ENCODE measurements around the gene RPA1. TPM values are rescaled to one million over a fixed set of nuclear protein-coding genes. Genes with fewer than 3 reads are reported as not detected.
A peak's percentile ranks its signal among the peaks of the same experiment; 100 is the strongest.
"Not testable (repeated sequence)": the region's sequence is repeated elsewhere in the genome, so short reads cannot be mapped to it uniquely, and the experiment has no call there.

RPA1 gene
- total RNA-seq, 2 experiments from 2014 or later, result 314 to 325 TPM

DNA sequence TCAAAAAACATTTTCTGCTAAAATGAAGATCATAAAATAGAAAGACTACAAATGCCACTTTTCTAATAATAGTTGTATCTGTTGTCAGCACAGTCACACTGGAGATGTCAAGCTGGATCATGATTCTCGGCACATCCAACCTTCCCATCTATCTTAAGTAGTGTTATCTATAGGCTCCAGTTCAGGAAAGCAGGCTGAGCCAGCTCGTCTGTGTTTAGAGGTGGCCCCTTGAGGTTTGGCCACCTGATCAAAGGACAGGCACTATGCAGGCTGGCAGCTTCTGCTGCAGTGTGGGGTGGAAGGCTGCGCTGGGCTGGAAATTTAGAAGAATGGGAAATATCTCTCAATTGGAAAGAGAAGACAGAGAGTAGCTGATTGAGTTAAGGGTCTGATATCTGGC lies 32.5 kb upstream of the RPA1 start:
- peaks cover 42% of the 10 kb centered on the region for H3K36me3 Mint-ChIP-seq (ENCODE audit: low read depth)
- H3K9me3 Mint-ChIP-seq (ENCODE audit: insufficient read depth), result no peaks in the 10 kb centered on the region
- POLR2A ChIA-PET, result no interaction called here
- CTCF ChIA-PET, result interaction anchor here (1.2 to 4.0 kb wide), 3 partner anchors 68 to 85 kb away, joined by 3 to 20 read pairs (median 4); no protein-coding TSS in a partner anchor
- H3K27ac Mint-ChIP-seq, result no peak overlapping the region
- ATAC-seq (no peak), DNase-seq (no peak)
- peaks cover 3% of the 10 kb centered on the region for H3K4me1 Mint-ChIP-seq (ENCODE audit: low read depth)
- no peak overlapping the region for H3K4me3 Mint-ChIP-seq
- no peaks in the 10 kb centered on the region for H3K27me3 Mint-ChIP-seq (ENCODE audit: low read depth)

DNA sequence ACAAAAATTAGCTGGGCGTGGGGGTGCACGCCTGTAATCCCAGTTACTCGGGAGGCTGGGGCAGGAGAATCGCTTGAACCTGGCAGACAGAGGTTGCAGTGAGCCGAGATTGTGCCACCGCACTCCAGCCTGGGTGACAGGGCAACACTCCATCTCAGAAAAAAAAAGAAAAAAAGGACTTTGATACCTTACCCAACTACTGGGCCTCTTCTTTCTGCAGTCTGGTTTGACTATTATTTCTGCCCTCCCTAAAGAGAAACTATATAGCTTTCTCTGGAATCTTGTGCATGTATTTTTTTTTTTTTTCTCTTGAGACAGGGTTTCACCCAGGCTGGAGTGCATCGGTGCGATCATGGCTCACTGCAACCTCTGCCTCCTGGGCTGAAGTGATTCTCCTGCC lies 32.0 kb upstream of the RPA1 start:
- DNase-seq, POLR2A ChIA-PET, H3K27ac Mint-ChIP-seq: not testable (repeated sequence)

DNA sequence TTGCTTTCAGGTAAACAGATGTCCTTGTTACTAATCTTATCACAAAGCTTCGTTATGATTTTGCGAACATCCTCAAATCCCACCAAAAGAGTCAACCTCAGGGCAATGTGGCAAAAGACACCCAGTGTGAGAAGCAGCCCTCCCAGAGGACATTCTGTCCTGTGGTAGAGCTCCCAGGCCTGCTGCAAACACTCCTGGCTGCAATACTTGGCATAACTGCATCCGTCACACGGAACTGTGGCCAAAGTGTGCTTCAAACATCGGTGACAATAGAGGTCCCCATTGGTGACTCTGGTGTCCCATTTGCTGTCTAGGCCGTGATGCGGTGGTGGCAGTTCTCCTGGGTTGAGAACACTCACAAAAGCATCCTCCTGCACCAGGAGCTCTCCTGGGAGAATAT lies 29.6 kb upstream of the RPA1 start:
- no peak overlapping the region for H3K4me3 Mint-ChIP-seq
- no peaks in the 10 kb centered on the region for H3K27me3 Mint-ChIP-seq (ENCODE audit: low read depth)
- H3K9me3 Mint-ChIP-seq (ENCODE audit: insufficient read depth), result no peaks in the 10 kb centered on the region
- DNase-seq (no peak), ATAC-seq (no peak)
- CTCF ChIA-PET, result interaction anchor here (2.0 kb wide), 1 partner anchor 79 kb away, joined by 4 read pairs; no protein-coding TSS in a partner anchor
- POLR2A ChIA-PET, result no interaction called here
- H3K4me1 Mint-ChIP-seq (ENCODE audit: low read depth), result peaks cover 3% of the 10 kb centered on the region
- H3K36me3 Mint-ChIP-seq (ENCODE audit: low read depth), result peaks cover 42% of the 10 kb centered on the region
- no peak overlapping the region for H3K27ac Mint-ChIP-seq

More for the DNA sequence above, 32.0 kb upstream of the RPA1 start:
- H3K27me3 Mint-ChIP-seq (ENCODE audit: low read depth); ATAC-seq; H3K4me3 Mint-ChIP-seq; H3K4me1 Mint-ChIP-seq (ENCODE audit: low read depth); H3K9me3 Mint-ChIP-seq (ENCODE audit: insufficient read depth): not testable (repeated sequence)
- H3K36me3 Mint-ChIP-seq (ENCODE audit: low read depth), result peaks cover 40% of the 10 kb centered on the region
- CTCF ChIA-PET, result interaction anchor here (1.4 to 4.0 kb wide), 2 partner anchors 67 to 77 kb away, joined by 4 to 20 read pairs; no protein-coding TSS in a partner anchor

DNA sequence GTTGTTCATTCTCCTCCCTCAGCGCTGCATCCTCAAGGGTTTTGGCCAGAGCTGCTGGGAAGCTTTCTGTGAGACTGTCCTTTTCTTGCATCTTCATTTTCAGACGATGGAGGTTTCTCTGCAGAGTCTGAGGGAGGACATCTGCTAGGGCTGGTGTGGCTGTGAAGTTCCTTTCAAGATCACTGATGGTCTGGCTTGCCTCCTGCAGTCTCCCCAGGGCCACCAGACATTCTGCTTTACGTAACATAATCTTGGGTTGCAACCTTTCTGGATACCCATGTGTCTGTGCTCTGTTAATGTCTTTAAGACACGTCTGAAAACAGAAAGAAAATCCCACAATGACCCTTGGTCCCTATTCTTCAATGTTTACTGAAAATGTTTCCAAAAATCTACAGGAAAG lies 29.1 kb upstream of the RPA1 start:
- Mint-ChIP-seq H3K27me3 (ENCODE audit: low read depth) (no peaks in the 10 kb centered on the region), H3K9me3 (ENCODE audit: insufficient read depth) (no peaks in the 10 kb centered on the region), H3K4me1 (ENCODE audit: low read depth) (peaks cover 3% of the 10 kb centered on the region), H3K36me3 (ENCODE audit: low read depth) (peaks cover 42% of the 10 kb centered on the region), H3K4me3 (no peak overlapping the region), H3K27ac (no peak overlapping the region)
- ChIA-PET CTCF (interaction anchor here (2.0 kb wide), 1 partner anchor 80 kb away, joined by 4 read pairs; no protein-coding TSS in a partner anchor), POLR2A (no interaction called here)
- DNase-seq (no peak), ATAC-seq (no peak)

DNA sequence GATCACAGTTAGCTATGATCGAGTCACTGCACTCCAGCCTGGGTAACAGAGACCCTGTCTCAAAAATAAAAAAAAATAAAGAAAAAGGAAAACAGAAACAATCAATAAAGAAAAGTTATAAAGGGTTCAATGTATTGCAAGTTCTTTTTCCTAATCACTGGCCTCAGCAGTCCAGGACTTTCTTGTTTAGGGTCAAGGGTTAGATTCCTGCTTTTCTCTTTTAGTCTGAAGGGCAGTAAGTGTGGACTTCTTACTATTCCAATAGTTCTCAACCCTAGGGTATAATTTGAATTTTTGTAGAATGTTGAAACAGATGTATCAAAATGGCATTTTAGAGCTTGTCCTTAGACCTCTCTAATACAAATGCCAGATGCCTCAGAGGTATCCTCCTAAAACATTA lies 27.4 kb upstream of the RPA1 start:
- Mint-ChIP-seq H3K27me3 (ENCODE audit: low read depth) (no peaks in the 10 kb centered on the region), H3K9me3 (ENCODE audit: insufficient read depth) (no peaks in the 10 kb centered on the region), H3K36me3 (ENCODE audit: low read depth) (peaks cover 40% of the 10 kb centered on the region), H3K27ac (no peak overlapping the region), H3K4me3 (no peak overlapping the region), H3K4me1 (ENCODE audit: low read depth) (peaks cover 1% of the 10 kb centered on the region)
- ATAC-seq (no peak), DNase-seq (no peak)
- CTCF ChIA-PET, result interaction anchor here (0.9 kb wide), 1 partner anchor 81 kb away, joined by 3 read pairs; no protein-coding TSS in a partner anchor
- POLR2A ChIA-PET, result no interaction called here

DNA sequence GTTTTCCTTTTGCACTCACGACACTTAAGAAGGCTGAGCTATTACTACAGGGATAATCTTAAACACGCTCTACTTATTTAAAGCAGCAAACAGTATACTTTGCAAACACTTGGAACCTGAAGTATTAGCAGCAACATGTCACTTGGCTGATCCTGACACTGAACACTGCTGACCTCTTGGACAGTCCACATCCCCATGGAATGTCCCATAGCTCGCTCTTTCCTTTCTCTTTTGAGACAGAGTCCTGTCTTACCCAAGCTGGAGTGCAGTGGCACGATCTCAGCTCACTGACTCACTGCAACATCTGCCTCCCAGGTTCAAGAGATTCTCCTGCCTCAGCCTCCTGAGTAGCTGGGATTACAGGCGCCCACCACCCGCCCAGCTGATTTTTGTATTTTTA lies 26.5 kb upstream of the RPA1 start:
- ATAC-seq, result no peak
- Mint-ChIP-seq H3K9me3 (ENCODE audit: insufficient read depth) (no peaks in the 10 kb centered on the region), H3K36me3 (ENCODE audit: low read depth) (peaks cover 44% of the 10 kb centered on the region), H3K27me3 (ENCODE audit: low read depth) (no peaks in the 10 kb centered on the region), H3K27ac (no peak overlapping the region), H3K4me1 (ENCODE audit: low read depth) (no peaks in the 10 kb centered on the region), H3K4me3 (no peak overlapping the region)
- ChIA-PET CTCF (interaction anchor here (0.7 to 0.9 kb wide), 2 partner anchors 19 to 82 kb away, joined by 3 read pairs; no protein-coding TSS in a partner anchor), POLR2A (interaction anchor here (0.7 kb wide), 1 partner anchor 10 kb away, joined by 3 read pairs; no protein-coding TSS in a partner anchor)
- no peak for DNase-seq

DNA sequence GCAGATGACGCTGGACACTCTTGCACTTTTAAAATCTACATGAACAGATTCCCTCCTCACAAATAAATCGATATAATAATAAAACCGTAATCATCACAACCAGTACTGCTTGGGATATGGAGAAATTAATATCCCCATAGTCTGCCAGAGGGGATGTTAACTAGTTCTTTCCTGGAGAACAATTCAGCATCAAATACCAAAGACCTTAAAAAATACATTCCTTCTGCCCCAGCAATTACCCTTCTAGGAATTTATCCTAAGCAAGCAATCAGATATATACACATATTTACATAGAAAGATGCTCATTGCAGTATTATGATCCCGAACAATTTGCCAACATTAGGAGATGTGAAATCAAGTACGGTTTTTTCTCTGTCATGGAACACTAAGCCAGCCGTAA lies 21.9 kb upstream of the RPA1 start:
- ATAC-seq (no peak), DNase-seq (no peak)
- H3K36me3 Mint-ChIP-seq (ENCODE audit: low read depth), result peaks cover 40% of the 10 kb centered on the region
- ChIA-PET CTCF (no interaction called here), POLR2A (no interaction called here)
- H3K4me3 Mint-ChIP-seq, result no peak overlapping the region
- H3K27me3 Mint-ChIP-seq (ENCODE audit: low read depth), result no peaks in the 10 kb centered on the region
- no peaks in the 10 kb centered on the region for H3K9me3 Mint-ChIP-seq (ENCODE audit: insufficient read depth)
- H3K27ac Mint-ChIP-seq, result no peak overlapping the region
- H3K4me1 Mint-ChIP-seq (ENCODE audit: low read depth), result no peaks in the 10 kb centered on the region

DNA sequence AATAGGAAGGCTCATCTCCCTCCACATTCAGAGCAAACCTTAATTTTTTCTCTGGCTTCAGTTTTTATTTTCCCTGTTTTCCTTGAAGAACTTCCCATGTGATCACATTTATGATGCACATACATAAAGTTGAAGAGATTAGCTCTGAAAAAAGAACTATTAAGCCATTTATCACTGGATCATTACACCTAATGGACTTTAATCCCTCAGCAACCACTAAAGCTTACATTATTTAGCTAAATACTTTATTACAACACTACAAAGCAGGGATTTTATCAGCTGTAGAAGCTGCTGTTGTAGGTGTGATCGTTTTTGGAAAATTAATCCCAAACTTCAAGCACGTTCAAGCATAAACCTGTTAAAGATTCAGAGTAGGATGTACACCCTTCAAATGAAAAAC lies 21.2 kb upstream of the RPA1 start:
- Mint-ChIP-seq H3K36me3 (ENCODE audit: low read depth) (peaks cover 36% of the 10 kb centered on the region), H3K4me1 (ENCODE audit: low read depth) (no peaks in the 10 kb centered on the region), H3K27ac (no peak overlapping the region), H3K9me3 (ENCODE audit: insufficient read depth) (no peaks in the 10 kb centered on the region), H3K27me3 (ENCODE audit: low read depth) (no peaks in the 10 kb centered on the region), H3K4me3 (no peak overlapping the region)
- ChIA-PET POLR2A (interaction anchor here (0.6 kb wide), 1 partner anchor 197 kb away, joined by 3 read pairs; no protein-coding TSS in a partner anchor), CTCF (no interaction called here)
- ATAC-seq (no peak), DNase-seq (no peak)

DNA sequence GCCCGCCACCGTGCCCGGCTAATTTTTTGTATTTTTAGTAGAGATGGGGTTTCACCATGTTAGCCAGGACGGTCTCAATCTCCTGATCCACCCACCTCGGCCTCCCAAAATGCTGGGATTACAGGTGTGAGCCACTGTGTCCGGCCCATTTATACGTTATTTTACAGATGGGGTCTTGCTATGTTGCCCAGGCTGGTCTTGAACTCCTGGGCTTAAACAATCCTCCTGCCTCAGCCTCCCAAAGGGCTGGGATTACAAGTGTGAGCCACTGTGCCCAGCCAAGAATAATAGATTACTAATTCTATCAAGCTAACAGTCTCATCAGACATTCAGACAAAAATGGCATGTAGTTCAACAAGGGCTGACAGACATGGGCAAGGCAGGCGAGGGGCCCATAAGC lies 20.0 kb upstream of the RPA1 start:
- H3K27ac Mint-ChIP-seq; H3K4me1 Mint-ChIP-seq (ENCODE audit: low read depth); H3K4me3 Mint-ChIP-seq; DNase-seq; ATAC-seq; H3K27me3 Mint-ChIP-seq (ENCODE audit: low read depth); H3K9me3 Mint-ChIP-seq (ENCODE audit: insufficient read depth); POLR2A ChIA-PET: not testable (repeated sequence)
- peaks cover 31% of the 10 kb centered on the region for H3K36me3 Mint-ChIP-seq (ENCODE audit: low read depth)
- CTCF ChIA-PET, result interaction anchor here (1.0 kb wide), 1 partner anchor 141 kb away, joined by 3 read pairs; no protein-coding TSS in a partner anchor

DNA sequence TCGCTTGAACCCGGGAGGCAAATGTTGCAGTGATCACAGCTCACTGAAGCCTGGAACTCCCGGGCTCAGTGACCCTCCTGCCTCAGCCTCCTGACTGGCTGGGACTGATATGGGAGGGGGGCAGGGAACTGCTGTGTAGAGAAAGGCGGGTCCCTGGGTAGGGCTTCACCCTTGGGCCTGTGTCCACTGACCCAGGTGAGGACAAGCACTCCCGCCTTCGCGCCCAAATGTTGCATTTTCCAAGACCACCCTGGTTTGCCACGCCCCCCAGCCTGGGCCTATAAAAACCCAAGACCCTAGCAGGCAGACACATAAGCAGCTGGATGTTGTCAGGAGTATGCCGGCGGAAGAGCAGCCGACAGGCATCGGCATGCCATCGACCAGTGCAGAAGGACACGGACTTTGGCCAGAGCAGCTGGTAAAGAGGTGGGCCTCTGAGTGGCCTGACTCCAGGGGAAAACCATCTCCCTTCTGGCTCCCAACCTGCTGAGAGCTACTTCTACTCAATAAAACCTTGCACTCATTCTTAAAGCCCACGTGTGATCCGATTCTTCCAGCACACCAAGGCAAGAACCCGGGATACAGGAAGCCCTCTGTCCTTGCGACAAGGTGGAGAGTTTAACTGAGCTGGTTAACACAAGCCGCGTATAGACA lies 19.2 kb upstream of the RPA1 start:
- Mint-ChIP-seq H3K27me3 (ENCODE audit: low read depth) (no peaks in the 10 kb centered on the region), H3K36me3 (ENCODE audit: low read depth) (peaks cover 31% of the 10 kb centered on the region), H3K4me3 (no peak overlapping the region), H3K4me1 (ENCODE audit: low read depth) (no peaks in the 10 kb centered on the region), H3K27ac (no peak overlapping the region), H3K9me3 (ENCODE audit: insufficient read depth) (no peaks in the 10 kb centered on the region)
- ChIA-PET CTCF (interaction anchor here (0.6 kb wide), 1 partner anchor 13 kb away, joined by 3 read pairs; no protein-coding TSS in a partner anchor), POLR2A (no interaction called here)
- no peak for DNase-seq
- no peak for ATAC-seq

DNA sequence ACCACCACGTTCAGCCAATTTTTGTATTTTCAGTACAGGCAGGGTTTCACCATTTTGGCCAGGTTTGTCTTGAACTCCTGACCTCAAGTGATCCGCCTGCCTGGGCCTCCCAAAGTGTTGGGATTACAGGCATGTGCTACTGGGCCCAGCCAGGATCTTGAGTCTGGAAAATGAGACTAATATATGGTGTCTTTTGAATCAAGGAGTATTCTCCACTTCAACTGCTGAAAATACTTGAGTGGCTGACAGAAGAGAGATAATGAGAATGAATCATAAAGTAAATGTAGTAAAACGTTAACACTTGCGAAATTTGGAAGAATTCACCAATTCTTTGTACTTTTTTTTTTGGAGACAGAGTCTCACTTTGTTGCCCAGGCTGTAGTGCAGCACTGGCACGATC lies 16.7 kb upstream of the RPA1 start:
- Mint-ChIP-seq H3K9me3 (ENCODE audit: insufficient read depth) (no peaks in the 10 kb centered on the region), H3K4me3 (no peak overlapping the region), H3K27ac (no peak overlapping the region), H3K27me3 (ENCODE audit: low read depth) (no peaks in the 10 kb centered on the region), H3K4me1 (ENCODE audit: low read depth) (no peaks in the 10 kb centered on the region), H3K36me3 (ENCODE audit: low read depth) (peaks cover 26% of the 10 kb centered on the region)
- DNase-seq (no peak), ATAC-seq (no peak)
- ChIA-PET POLR2A (no interaction called here), CTCF (interaction anchor here (1.0 to 1.2 kb wide), 2 partner anchors 52 to 91 kb away, joined by 3 to 4 read pairs; no protein-coding TSS in a partner anchor)

DNA sequence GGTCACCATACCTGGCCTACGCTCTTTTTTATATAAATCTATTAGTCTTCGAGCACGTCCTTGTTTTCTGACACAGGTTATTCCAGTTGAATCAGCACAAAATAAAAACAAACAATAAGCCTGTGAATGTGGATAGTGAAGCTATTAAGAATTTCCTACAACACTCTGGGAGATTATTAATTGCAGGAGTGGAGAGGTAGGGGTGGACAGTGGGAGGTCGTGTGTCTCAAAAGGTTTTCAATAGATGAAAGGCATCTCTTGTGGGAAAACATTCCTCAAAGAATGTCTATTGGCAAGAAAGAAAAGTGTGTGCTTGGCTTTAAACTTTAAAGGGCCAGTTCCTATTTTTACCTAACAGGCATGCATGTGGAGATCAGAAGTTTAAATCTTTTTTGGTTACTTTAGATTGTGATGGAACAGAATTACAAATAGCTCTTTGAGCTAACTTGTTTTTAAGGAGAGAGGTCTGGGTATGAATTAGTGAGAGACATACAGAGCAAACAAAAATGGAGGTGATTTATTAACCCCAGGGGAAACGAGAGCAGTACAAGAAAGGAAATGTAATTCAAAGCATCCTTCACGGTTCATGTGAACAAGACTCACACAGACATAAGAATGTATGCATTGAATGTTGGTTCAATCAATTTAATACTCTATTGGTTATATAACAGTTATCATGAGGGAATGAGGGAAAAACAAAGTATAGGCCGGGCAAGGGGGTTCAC lies 9.1 kb upstream of the RPA1 start:
- DNase-seq, result no peak
- no peaks in the 10 kb centered on the region for H3K9me3 Mint-ChIP-seq (ENCODE audit: insufficient read depth)
- peak overlapping the region; percentile 12 for H3K27ac Mint-ChIP-seq
- POLR2A ChIA-PET, result no interaction called here
- ATAC-seq, result no peak
- H3K4me3 Mint-ChIP-seq, result no peak overlapping the region
- peaks cover 23% of the 10 kb centered on the region for H3K4me1 Mint-ChIP-seq (ENCODE audit: low read depth)
- CTCF ChIA-PET, result no interaction called here
- peaks cover 42% of the 10 kb centered on the region for H3K36me3 Mint-ChIP-seq (ENCODE audit: low read depth)
- H3K27me3 Mint-ChIP-seq (ENCODE audit: low read depth), result no peaks in the 10 kb centered on the region

All from activated CD8-positive, alpha-beta T cell treated with anti-CD3 and anti-CD28 coated beads, Interleukin-2, amount 10 ng/mL, durations not matched to agents 7 days and 5 days (primary cell).